ENCODE results near the gene ANKUB1. TPM values are rescaled to one million over a fixed set of nuclear protein-coding genes. Genes with fewer than 3 reads are reported as not detected.
A peak's percentile ranks its signal among the peaks of the same experiment; 100 is the strongest.

ANKUB1 gene
- total RNA-seq, 3 donors from 2014 or later, result not detected

DNA sequence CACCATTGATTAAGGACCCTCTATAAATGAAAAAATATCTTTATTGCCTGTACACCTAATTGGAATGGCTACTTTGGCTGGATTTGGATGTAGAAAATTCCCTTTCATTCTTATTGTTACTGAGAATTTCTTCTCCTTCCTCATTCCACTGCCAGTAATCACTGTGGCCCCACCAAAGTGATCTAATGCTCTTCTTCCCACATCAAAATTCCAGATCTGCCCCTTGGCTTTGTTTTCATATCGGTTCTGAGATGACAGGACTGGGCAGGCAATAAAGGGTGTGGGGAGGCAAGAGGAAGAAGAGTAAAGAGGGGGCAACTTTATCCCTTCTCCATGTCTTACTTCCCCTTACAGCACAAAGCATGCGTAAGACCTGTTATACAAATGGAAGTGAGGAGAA is 2.1 kb downstream of the ANKUB1 start:
- ATAC-seq (no peak), DNase-seq (no peak)
- no peak overlapping the region for H3K4me3 Mint-ChIP-seq
- H3K9me3 Mint-ChIP-seq, result no peaks in the 10 kb centered on the region
- H3K27me3 Mint-ChIP-seq (ENCODE audit: low read depth), result peaks cover 35% of the 10 kb centered on the region
- no peaks in the 10 kb centered on the region for H3K4me1 Mint-ChIP-seq (ENCODE audit: low read depth)
- H3K36me3 Mint-ChIP-seq (ENCODE audit: insufficient read depth), result no peaks in the 10 kb centered on the region

DNA sequence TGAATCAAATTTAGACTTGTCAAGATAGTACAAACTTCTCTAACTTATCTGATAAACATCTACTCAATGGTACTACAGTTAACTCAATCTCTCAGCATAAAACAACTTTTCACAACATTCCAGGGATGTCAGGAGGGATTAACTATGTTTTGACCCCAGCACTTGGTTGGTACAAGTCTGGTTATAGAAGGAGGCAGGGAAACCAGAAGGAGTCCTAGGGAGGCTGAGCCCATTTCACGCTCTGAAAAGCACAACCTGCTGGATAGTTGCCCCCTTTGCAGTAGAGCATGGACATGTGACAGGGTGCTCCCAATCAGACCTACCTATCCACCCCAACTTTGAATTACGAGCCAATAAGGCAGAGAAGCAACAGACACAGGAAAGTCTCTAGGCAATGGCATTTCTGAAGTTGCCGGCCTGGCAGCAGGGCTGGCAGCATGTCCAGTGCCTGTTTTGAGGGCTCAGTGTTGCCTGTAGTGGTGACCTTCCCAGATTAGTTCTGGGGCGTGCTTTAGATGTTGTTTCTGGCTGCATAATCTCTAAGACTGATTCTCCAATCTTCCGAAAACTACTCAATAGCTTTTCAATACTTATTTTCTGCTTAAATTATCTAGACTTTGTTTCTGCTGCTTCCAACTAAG is 8.2 kb downstream of the ANKUB1 start:
- H3K4me1 Mint-ChIP-seq (ENCODE audit: low read depth), result peaks cover 7% of the 10 kb centered on the region
- H3K4me3 Mint-ChIP-seq, result no peak overlapping the region
- H3K9me3 Mint-ChIP-seq, result no peaks in the 10 kb centered on the region
- H3K27me3 Mint-ChIP-seq (ENCODE audit: low read depth), result peaks cover 26% of the 10 kb centered on the region
- no peaks in the 10 kb centered on the region for H3K36me3 Mint-ChIP-seq (ENCODE audit: insufficient read depth)
- no peak for DNase-seq
- ATAC-seq, result no peak

DNA sequence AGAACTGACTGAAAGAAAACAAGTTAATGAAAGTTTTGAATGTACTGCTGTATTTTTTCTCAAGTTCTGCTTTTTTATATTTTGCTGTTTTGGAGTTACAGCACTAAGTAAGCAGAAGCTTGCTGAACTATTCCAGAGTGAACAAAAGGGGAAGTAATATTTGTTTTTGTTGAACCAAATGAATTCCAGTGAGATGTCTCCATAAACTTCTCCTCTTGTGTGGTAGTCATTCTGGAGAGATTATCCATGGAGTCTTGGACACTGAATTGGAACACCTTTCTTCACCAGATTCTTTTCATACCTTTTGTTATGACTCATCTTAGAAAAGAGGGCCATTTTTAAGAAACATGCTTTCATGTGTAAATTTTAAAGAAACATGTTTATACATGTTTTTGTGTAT is 8.8 kb downstream of the ANKUB1 start:
- Mint-ChIP-seq H3K4me1 (ENCODE audit: low read depth) (peaks cover 7% of the 10 kb centered on the region), H3K9me3 (no peaks in the 10 kb centered on the region), H3K4me3 (no peak overlapping the region), H3K36me3 (ENCODE audit: insufficient read depth) (no peaks in the 10 kb centered on the region), H3K27me3 (ENCODE audit: low read depth) (peaks cover 25% of the 10 kb centered on the region)
- DNase-seq (no peak), ATAC-seq (no peak)

GRCh38 chr3:149781741-149782140 is 10.6 kb downstream of the ANKUB1 start:
- H3K27me3 Mint-ChIP-seq (ENCODE audit: low read depth), result peaks cover 15% of the 10 kb centered on the region
- no peaks in the 10 kb centered on the region for H3K9me3 Mint-ChIP-seq
- no peaks in the 10 kb centered on the region for H3K36me3 Mint-ChIP-seq (ENCODE audit: insufficient read depth)
- H3K4me3 Mint-ChIP-seq, result no peak overlapping the region
- DNase-seq (no peak), ATAC-seq (no peak)
- peaks cover 7% of the 10 kb centered on the region for H3K4me1 Mint-ChIP-seq (ENCODE audit: low read depth)

DNA sequence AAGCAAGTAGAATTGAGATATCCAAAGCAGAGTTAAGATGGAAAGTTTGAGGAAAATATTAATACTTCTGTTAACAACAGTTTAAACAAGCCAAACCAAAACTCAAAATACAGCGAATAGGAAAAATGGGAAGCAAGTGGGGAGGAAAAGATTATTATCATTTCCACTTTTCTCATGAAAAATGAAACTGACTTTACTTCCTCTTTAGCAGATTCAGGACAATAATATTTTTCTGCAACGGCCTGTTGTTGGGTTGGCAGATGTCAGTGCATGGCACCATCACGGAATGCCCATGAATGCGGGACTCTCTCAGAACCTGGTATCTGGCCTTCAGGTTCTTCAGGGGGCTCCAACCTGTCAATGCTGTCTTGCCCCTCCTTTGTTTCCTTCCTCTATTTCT is 11.1 kb downstream of the ANKUB1 start:
- Mint-ChIP-seq H3K27me3 (ENCODE audit: low read depth) (peaks cover 10% of the 10 kb centered on the region), H3K36me3 (ENCODE audit: insufficient read depth) (no peaks in the 10 kb centered on the region), H3K4me1 (ENCODE audit: low read depth) (peaks cover 7% of the 10 kb centered on the region), H3K4me3 (no peak overlapping the region), H3K9me3 (no peaks in the 10 kb centered on the region)
- DNase-seq, result no peak
- no peak for ATAC-seq

DNA sequence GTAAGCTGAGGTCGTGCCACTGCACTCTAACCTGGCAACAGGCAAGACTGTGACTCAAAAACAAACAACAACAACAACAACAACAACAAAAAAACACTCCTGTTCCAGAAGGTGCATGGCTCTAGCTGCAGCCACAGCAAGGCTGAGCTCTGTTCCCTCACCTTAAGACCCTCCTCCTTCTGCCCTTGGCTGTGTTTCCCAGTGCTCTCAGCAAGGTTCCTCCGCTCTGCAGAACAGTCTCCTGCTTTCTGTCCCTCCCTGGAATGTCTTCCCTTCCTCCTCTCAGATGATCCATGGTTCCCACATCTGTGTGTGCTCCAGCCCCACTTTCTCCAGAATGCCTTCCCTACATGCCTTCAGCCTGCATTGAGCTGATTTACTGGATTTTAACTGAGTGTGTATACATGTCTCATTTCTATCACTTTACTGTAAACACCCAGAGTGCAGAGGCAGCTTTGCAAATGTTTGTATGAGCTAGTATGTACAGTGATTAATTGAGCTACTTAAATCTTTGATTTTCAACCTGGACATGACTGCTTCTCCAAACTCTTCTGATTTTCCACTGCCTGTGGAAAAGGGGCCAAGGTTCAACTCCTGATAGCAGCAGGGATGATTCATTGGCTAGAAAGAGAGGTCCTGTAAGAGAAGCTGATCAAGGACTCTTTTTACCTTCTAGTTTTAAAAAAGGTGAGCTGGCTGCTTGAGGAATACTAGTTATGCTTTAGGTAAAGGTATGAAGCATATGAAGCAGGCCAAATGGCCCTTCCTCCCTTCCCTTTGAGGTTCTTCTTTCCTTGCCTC is 14.7 kb downstream of the ANKUB1 start:
- H3K9me3 Mint-ChIP-seq, result no peaks in the 10 kb centered on the region
- peaks cover 3% of the 10 kb centered on the region for H3K27me3 Mint-ChIP-seq (ENCODE audit: low read depth)
- ATAC-seq, result no peak
- DNase-seq, result no peak
- no peaks in the 10 kb centered on the region for H3K36me3 Mint-ChIP-seq (ENCODE audit: insufficient read depth)
- H3K4me1 Mint-ChIP-seq (ENCODE audit: low read depth), result peaks cover 7% of the 10 kb centered on the region
- no peak overlapping the region for H3K4me3 Mint-ChIP-seq

DNA sequence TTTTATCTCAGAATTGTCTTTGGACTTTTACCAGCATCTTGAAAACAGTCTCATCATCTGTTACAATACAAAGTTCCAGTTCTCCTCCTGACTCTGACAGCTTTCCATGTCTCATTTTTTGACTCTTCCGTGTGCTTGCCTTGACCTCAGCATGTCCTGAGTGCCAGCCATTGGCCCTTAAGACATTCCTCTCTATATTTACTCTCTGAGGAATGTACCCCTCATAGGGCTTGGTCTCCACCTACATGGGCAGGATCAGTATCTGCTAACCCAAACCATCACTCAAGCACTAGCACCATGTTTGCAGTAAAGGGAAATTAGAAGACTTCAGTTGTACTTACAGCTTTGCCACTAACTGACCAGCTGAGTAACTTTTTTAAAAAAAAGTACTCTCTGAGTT is 16.2 kb downstream of the ANKUB1 start:
- Mint-ChIP-seq H3K27me3 (ENCODE audit: low read depth) (peaks cover 8% of the 10 kb centered on the region), H3K4me1 (ENCODE audit: low read depth) (no peaks in the 10 kb centered on the region), H3K4me3 (no peak overlapping the region), H3K36me3 (ENCODE audit: insufficient read depth) (no peaks in the 10 kb centered on the region), H3K9me3 (no peaks in the 10 kb centered on the region)
- DNase-seq (no peak), ATAC-seq (no peak)

DNA sequence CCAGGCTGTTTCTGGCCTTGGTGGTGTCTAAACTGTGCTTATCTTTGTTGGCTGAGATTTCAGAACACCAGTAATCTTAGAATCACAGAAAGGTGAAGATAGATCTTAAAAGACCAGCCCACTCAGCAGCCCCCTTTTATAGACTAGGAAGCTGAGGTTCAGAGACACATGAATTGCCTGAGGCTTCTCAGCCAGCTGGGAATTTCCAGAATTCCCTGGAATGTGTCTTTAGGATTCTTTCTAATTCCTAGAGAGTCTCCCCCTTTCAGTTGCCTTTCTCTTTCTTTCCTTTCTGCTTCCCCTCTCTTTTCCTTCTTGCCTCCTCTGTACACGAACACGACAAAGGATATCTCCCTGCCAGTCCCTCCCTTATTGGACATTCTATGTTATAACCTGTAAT is 19.5 kb downstream of the ANKUB1 start:
- Mint-ChIP-seq H3K27me3 (ENCODE audit: low read depth) (peaks cover 10% of the 10 kb centered on the region), H3K36me3 (ENCODE audit: insufficient read depth) (no peaks in the 10 kb centered on the region), H3K4me3 (no peak overlapping the region), H3K4me1 (ENCODE audit: low read depth) (no peaks in the 10 kb centered on the region), H3K9me3 (no peaks in the 10 kb centered on the region)
- DNase-seq (no peak), ATAC-seq (no peak)

- Mint-ChIP-seq H3K27me3 (ENCODE audit: low read depth) (peaks cover 8% of the 10 kb centered on the region), H3K36me3 (ENCODE audit: insufficient read depth) (no peaks in the 10 kb centered on the region), H3K9me3 (no peaks in the 10 kb centered on the region), H3K4me3 (no peak overlapping the region), H3K4me1 (ENCODE audit: low read depth) (no peaks in the 10 kb centered on the region)
- no peak for ATAC-seq
- peak; percentile 20 for DNase-seq
Observed at GRCh38 chr3:149771652-149772271, 20.6 kb downstream of the ANKUB1 start.

- H3K4me1 Mint-ChIP-seq (ENCODE audit: low read depth), result no peaks in the 10 kb centered on the region
- no peaks in the 10 kb centered on the region for H3K36me3 Mint-ChIP-seq (ENCODE audit: insufficient read depth)
- no peak for ATAC-seq
- no peaks in the 10 kb centered on the region for H3K9me3 Mint-ChIP-seq
- no peak for DNase-seq
- H3K4me3 Mint-ChIP-seq, result no peak overlapping the region
- peaks cover 13% of the 10 kb centered on the region for H3K27me3 Mint-ChIP-seq (ENCODE audit: low read depth)
Observed at GRCh38 chr3:149770246-149770645, 22.1 kb downstream of the ANKUB1 start.

DNA sequence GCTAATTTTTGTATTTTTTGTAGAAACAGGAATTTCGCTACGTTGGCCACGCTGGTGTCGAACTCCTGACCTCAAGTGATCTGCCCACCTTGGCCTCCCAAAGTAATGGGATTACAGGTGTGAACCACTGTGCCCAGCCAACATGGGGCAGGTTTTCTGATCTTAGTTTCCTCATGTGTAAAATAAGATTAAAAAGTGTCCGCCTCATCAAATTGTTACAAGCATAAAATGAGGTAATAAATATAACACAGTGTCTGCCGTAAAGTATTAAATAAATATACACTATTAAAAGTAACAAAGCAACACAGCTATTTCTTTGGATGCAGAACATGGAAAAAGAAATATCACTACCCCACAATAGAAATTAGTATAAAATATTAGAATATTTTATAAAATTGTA is 23.6 kb downstream of the ANKUB1 start:
- Mint-ChIP-seq H3K36me3 (ENCODE audit: insufficient read depth) (no peaks in the 10 kb centered on the region), H3K9me3 (no peaks in the 10 kb centered on the region), H3K4me3 (no peak overlapping the region), H3K27me3 (ENCODE audit: low read depth) (peaks cover 21% of the 10 kb centered on the region), H3K4me1 (ENCODE audit: low read depth) (no peaks in the 10 kb centered on the region)
- no peak for ATAC-seq
- DNase-seq, result no peak

DNA sequence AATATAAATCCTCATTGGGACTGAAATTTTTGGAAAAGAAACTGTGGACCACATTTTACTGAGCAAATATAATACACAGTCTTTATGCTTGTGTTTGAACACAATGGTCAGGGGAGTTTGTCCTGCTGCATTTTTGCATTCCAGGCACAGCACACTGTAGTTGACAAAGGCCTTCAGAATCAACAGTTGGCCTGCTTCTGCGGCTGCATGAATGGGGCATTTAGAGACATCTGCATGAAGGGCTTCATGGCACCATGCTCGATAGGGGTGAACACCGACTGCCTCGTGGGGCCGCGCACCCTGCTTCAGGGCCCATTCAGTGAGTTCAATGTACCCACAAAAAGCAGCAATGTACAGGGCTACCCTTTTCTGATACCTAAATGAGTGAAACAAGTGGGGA is 24.6 kb downstream of the ANKUB1 start:
- no peak overlapping the region for H3K4me3 Mint-ChIP-seq
- H3K4me1 Mint-ChIP-seq (ENCODE audit: low read depth), result no peaks in the 10 kb centered on the region
- no peak for ATAC-seq
- H3K9me3 Mint-ChIP-seq, result no peaks in the 10 kb centered on the region
- DNase-seq, result no peak
- no peaks in the 10 kb centered on the region for H3K36me3 Mint-ChIP-seq (ENCODE audit: insufficient read depth)
- peaks cover 21% of the 10 kb centered on the region for H3K27me3 Mint-ChIP-seq (ENCODE audit: low read depth)

DNA sequence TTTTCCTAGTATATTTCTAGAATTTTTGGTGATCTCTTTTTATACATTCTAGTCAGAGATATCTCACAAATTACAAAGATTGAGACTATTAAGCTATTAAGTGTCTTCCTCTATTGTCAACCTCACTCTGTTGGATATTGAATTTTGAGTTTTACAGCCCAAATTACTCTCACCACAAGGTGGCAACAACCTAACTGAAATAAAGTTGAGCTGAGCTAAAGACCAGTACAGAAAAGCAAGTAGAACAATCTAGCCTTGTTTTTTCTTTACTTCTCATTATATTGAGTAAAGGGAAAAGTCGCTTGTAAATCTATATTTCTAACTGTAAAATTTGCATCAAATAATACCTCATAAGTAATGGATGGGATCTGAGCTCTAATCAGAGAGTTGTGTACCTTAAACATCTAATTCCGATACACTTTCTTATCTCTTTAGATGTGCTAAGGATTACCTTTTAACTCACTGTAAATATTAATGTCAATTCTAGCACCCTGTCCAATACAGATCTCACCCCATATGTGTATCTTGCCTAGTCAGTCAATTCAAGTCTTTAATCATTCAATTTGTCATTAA is 26.5 kb downstream of the ANKUB1 start:
- Mint-ChIP-seq H3K4me1 (ENCODE audit: low read depth) (no peaks in the 10 kb centered on the region), H3K36me3 (ENCODE audit: insufficient read depth) (no peaks in the 10 kb centered on the region), H3K27me3 (ENCODE audit: low read depth) (peaks cover 19% of the 10 kb centered on the region), H3K4me3 (no peak overlapping the region), H3K9me3 (no peaks in the 10 kb centered on the region)
- DNase-seq (no peak), ATAC-seq (no peak)

DNA sequence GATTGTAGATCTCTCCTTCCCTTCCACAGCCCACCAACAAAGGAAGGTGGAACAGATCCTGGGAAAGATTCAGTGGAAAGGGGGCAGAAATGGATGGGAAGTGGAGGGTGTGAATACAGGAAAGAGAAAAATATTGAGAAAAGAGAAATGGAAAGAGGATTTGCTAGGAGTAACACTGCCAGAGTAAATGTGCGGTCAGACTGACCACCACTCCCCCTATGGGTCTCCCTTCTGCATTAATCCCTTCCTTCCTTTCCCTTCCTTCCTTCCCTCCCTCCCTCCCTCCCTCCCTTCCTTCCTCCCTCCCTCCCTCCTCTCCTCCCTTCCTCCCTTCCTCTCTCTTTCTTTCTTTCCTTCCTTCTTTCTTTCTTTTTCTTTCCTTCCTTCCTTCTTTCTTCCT is 28.1 kb downstream of the ANKUB1 start:
- Mint-ChIP-seq H3K9me3 (no peaks in the 10 kb centered on the region), H3K4me1 (ENCODE audit: low read depth) (no peaks in the 10 kb centered on the region), H3K4me3 (no peak overlapping the region), H3K27me3 (ENCODE audit: low read depth) (peaks cover 24% of the 10 kb centered on the region), H3K36me3 (ENCODE audit: insufficient read depth) (no peaks in the 10 kb centered on the region)
- no peak for DNase-seq
- no peak for ATAC-seq
